ENCODE measurements around the gene C2orf42.
"Not testable (repeated sequence)": the region's sequence is repeated elsewhere in the genome, so short reads cannot be mapped to it uniquely, and the experiment has no call there.

Gene C2orf42

GRCh38 chr2:70102323-70102905 is 88.4 kb downstream of the C2orf42 start:
- not testable (repeated sequence) for DNase-seq (ENCODE audit: low spot score)

- DNase-seq (ENCODE audit: low spot score) = not testable (repeated sequence)
Measured at GRCh38 chr2:70101686-70102085, 89.1 kb downstream of the C2orf42 start.

- no peak for DNase-seq (ENCODE audit: low spot score)
Measured at GRCh38 chr2:70101174-70101573, 89.6 kb downstream of the C2orf42 start.
